Activated B cell treated with CpG ODN at 0.5 μM for 24 hours (primary cell): ENCODE results near the gene RASSF10. TPM values are rescaled to one million over a fixed set of nuclear protein-coding genes. Genes with fewer than 3 reads are reported as not detected.

ENCODE experiments used
- ATAC-seq: fragments of 200-7000 bp; cut with Tn5 transposase; one replicate; pipeline ENCODE4 v1.10.0; 2021; ENCODE audit warnings: low read depth, mild to moderate bottlenecking, moderate library complexity
- CTCF ChIA-PET: fragments of 350-600 bp; sonication (Branson Sonifier 250); formaldehyde crosslinking; loops from one replicate; lab custom pipeline; 2021; ENCODE audit warnings: antibody characterized with exemption; lab: Charles Lee
- POLR2A ChIA-PET: fragments of 350-600 bp; sonication (Branson Sonifier 250); formaldehyde crosslinking; loops from one replicate; lab custom pipeline; 2021; ENCODE audit warnings: antibody characterized with exemption; lab: Charles Lee
- DNase-seq: peaks from one replicate; pipeline ENCODE4 v3.0.0; 2022
- H3K27ac Mint-ChIP-seq: one replicate; pipeline ENCODE4 v1.8.0; 2020; ENCODE audit warnings: mixed read lengths
- H3K27me3 Mint-ChIP-seq: one replicate; pipeline ENCODE4 v1.8.0; 2021; ENCODE audit warnings: mixed read lengths
- H3K36me3 Mint-ChIP-seq: one replicate; pipeline ENCODE4 v1.8.0; 2021; ENCODE audit warnings: low read depth, mixed read lengths
- H3K4me1 Mint-ChIP-seq: one replicate; pipeline ENCODE4 v1.8.0; 2021; ENCODE audit warnings: mixed read lengths
- H3K4me3 Mint-ChIP-seq: one replicate; pipeline ENCODE4 v1.8.0; 2020; ENCODE audit warnings: mild to moderate bottlenecking, mixed read lengths
- H3K9me3 Mint-ChIP-seq: one replicate; pipeline ENCODE4 v1.8.0; 2020; ENCODE audit warnings: mixed read lengths
- intact Hi-C: fragments of 100-400 bp; cut with micrococcal nuclease; formaldehyde crosslinking; loops from one replicate; pipeline ENCODE4 v1.15.1; 2024
- total RNA-seq: library from RNA; stranded (reverse); gene quantifications from 2 replicates; pipeline ENCODE4 v1.2.3, GENCODE V29; 2022
- TF ChIP-seq, protein P1 (sequence below): fragments of 200-600 bp; IDR thresholded peaks from one replicate; pipeline ENCODE4 v1.8.0; 2022; ENCODE audit warnings: antibody characterized with exemption, mild to moderate bottlenecking

Gene RASSF10
- total RNA-seq, 1 donor from 2014 or later = not detected

DNA sequence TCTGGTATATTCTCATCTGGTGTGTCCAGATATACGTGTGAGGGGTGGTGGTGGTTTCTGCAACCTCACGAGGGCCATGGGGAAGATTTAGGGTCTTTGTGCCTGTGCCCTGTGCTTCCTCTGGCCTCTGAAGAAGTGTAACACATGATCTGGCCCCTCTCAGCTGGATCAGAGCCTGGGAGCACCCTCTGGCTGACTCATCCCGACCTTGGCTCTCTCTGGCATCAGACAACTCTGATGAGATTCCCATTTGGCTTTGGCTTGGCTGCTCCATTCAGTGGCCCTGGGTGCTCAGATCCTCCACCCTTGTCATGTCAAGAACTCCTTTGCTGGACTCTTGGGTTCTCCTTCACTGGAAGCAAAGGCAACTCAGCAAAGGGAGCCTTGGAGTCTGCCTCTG is 45.2 kb downstream of the RASSF10 start:
- H3K4me1 Mint-ChIP-seq = no peaks in the 10 kb centered on the region
- DNase-seq = no peak
- H3K4me3 Mint-ChIP-seq = no peak overlapping the region
- H3K9me3 Mint-ChIP-seq = peaks cover 2% of the 10 kb centered on the region
- TF ChIP-seq, protein P1, sequence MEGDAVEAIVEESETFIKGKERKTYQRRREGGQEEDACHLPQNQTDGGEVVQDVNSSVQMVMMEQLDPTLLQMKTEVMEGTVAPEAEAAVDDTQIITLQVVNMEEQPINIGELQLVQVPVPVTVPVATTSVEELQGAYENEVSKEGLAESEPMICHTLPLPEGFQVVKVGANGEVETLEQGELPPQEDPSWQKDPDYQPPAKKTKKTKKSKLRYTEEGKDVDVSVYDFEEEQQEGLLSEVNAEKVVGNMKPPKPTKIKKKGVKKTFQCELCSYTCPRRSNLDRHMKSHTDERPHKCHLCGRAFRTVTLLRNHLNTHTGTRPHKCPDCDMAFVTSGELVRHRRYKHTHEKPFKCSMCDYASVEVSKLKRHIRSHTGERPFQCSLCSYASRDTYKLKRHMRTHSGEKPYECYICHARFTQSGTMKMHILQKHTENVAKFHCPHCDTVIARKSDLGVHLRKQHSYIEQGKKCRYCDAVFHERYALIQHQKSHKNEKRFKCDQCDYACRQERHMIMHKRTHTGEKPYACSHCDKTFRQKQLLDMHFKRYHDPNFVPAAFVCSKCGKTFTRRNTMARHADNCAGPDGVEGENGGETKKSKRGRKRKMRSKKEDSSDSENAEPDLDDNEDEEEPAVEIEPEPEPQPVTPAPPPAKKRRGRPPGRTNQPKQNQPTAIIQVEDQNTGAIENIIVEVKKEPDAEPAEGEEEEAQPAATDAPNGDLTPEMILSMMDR = no peak
- peaks cover 13% of the 10 kb centered on the region for H3K27me3 Mint-ChIP-seq
- POLR2A ChIA-PET = no interaction called here
- no peak for ATAC-seq
- H3K27ac Mint-ChIP-seq = no peak overlapping the region
- CTCF ChIA-PET = no interaction called here
- no peaks in the 10 kb centered on the region for H3K36me3 Mint-ChIP-seq
- intact Hi-C loops = no loop called here

DNA sequence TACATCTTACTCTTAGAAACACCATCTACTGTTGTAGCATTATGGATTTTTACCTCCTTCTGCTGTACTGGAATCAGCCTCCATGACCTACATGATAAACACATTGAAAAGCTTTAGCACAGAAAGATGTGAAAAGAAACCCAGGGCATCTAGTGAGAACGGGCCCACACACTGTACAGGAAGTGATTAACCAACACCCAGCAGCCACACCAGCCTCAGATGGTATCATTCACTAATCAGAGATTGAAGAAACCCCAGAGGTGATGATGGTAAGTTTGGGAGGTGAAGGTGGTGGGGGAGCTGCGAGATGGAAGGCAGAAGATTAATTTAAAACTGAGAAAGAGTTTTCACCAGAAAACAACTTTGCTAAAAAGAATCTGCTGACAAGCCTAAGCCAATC is 46.1 kb downstream of the RASSF10 start:
- TF ChIP-seq, protein P1 = no peak
- intact Hi-C loops = no loop called here
- Mint-ChIP-seq H3K4me1 (no peaks in the 10 kb centered on the region), H3K9me3 (peaks cover 2% of the 10 kb centered on the region), H3K27me3 (peaks cover 9% of the 10 kb centered on the region), H3K36me3 (no peaks in the 10 kb centered on the region), H3K4me3 (no peak overlapping the region), H3K27ac (no peak overlapping the region)
- ChIA-PET CTCF (no interaction called here), POLR2A (no interaction called here)
- DNase-seq (no peak), ATAC-seq (no peak)

DNA sequence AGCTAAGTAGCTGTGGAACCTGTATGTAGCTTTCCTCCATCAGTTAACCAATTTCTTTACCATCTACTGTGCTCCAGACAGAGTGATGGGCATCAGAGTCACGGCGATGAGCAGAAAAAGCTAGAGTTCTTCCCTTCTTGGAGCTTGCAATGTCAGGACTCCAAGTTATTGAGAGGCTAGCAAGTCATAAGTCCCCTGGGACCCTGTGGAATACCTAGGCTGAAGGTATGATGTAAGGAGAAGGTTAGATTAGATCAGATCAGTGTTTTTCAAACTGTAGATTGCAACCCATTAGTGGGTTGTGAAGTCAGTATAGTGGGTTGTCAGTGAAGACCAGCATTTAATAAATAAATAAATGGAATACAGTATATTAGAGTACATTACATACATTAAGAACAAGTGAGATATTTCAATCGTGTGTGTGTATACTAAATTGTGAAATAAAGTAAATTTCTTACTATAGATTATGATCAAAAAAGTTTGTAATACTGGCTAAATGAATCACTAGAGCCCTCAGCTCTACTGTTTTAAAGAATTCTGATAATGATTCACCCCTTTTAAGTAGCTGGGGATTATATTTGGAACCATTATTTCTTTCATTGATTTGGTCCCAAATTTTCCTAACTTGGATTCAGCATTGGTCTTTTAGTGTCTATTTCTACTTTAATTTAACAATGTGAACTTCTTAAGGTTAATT is 52.3 kb downstream of the RASSF10 start:
- Mint-ChIP-seq H3K4me3 (no peak overlapping the region), H3K27ac (no peak overlapping the region), H3K27me3 (no peaks in the 10 kb centered on the region), H3K36me3 (no peaks in the 10 kb centered on the region), H3K4me1 (no peaks in the 10 kb centered on the region), H3K9me3 (no peaks in the 10 kb centered on the region)
- no peak for DNase-seq
- POLR2A ChIA-PET = no interaction called here
- intact Hi-C loops = no loop called here
- TF ChIP-seq, protein P1 = no peak
- CTCF ChIA-PET = no interaction called here
- ATAC-seq = no peak
